ENCODE data around the gene TTC36.

- TF ChIP-seq CTCF (IDR thresholded peaks at IDR 0.05) (no peak), EP300 (IDR thresholded peaks at IDR 0.05) (no peak), POLR2A (IDR thresholded peaks at IDR 0.05) (no peak)
These were observed 33.5 kb downstream of the TTC36 start for GRCh38 chr11:118560806-118561205.
